GM19455 (cell line): ENCODE results near the gene IFT172.

Experiments used
- ATAC-seq: cut with Tn5 transposase; IDR thresholded peaks from one replicate; pipeline ENCODE4 v1.9.1; 2021; ENCODE audit not compliant: unreplicated experiment

Gene IFT172

GRCh38 chr2:27494284-27494943, 4.9 kb upstream of the IFT172 start:
- ATAC-seq = no peak

GRCh38 chr2:27493948-27494283, 4.4 kb upstream of the IFT172 start:
- ATAC-seq = no peak

GRCh38 chr2:27492557-27492956, 3.0 kb upstream of the IFT172 start:
- ATAC-seq = no peak

GRCh38 chr2:27489118-27489497, 435 bp downstream of the IFT172 start:
- ATAC-seq = no peak

GRCh38 chr2:27485496-27485895, 4.0 kb downstream of the IFT172 start:
- ATAC-seq = no peak

GRCh38 chr2:27471961-27472360, 17.6 kb downstream of the IFT172 start:
- ATAC-seq = no peak

GRCh38 chr2:27464443-27464842, 25.1 kb downstream of the IFT172 start:
- ATAC-seq = no peak

GRCh38 chr2:27461118-27461517, 28.4 kb downstream of the IFT172 start:
- ATAC-seq = no peak

- no peak for ATAC-seq
These were observed 35.6 kb downstream of the IFT172 start for GRCh38 chr2:27453968-27454367.

GRCh38 chr2:27451095-27451494, 38.4 kb downstream of the IFT172 start:
- ATAC-seq = no peak

- no peak for ATAC-seq
These were observed 41.2 kb downstream of the IFT172 start for GRCh38 chr2:27448381-27448780.

- no peak for ATAC-seq
These were observed 43.5 kb downstream of the IFT172 start for GRCh38 chr2:27446057-27446456.

- no peak for ATAC-seq
These were observed 43.9 kb downstream of the IFT172 start for GRCh38 chr2:27445615-27446014.

- no peak for ATAC-seq
These were observed 44.4 kb downstream of the IFT172 start for GRCh38 chr2:27445155-27445554.

- ATAC-seq = no peak
These were observed 46.6 kb downstream of the IFT172 start for GRCh38 chr2:27442920-27443282.

GRCh38 chr2:27441958-27442919, 47.3 kb downstream of the IFT172 start, which contains the start of gene KRTCAP3:
Gene KRTCAP3 (plus strand): TSS chr2:27442381. CDS start chr2:27442413, 32 bp downstream.
- no peak for ATAC-seq

- no peak for ATAC-seq
These were observed 48.2 kb downstream of the IFT172 start for GRCh38 chr2:27441226-27441926.

GRCh38 chr2:27435628-27436027, 53.9 kb downstream of the IFT172 start:
- no peak for ATAC-seq

GRCh38 chr2:27431395-27431794, 58.1 kb downstream of the IFT172 start:
- ATAC-seq = no peak

GRCh38 chr2:27428978-27429541, 60.5 kb downstream of the IFT172 start:
- ATAC-seq = peak; percentile 65

- peak; percentile 81 for ATAC-seq
These were observed 61.1 kb downstream of the IFT172 start, which contains the start of gene NRBP1 for GRCh38 chr2:27428213-27428977. Gene NRBP1 (plus strand): TSS chr2:27428631. CDS start chr2:27433274, 4,643 bp downstream.
